ENCODE data around the gene MAP3K14. TPM values are rescaled to one million over a fixed set of nuclear protein-coding genes. Genes with fewer than 3 reads are reported as not detected.

MAP3K14 gene
- total RNA-seq, 2 donors from 2014 or later: 4.6 to 5.5 TPM

GRCh38 chr17:45363498-45363897, 46.7 kb upstream of the MAP3K14 start:
- Histone ChIP-seq H3K9me3 (ENCODE audit: control insufficient read depth, low read length) (no peaks in the 10 kb centered on the region), H3K9ac (ENCODE audit: extremely low read depth, low read length, poor library complexity, severe bottlenecking) (no peak overlapping the region), H3K4me3 (ENCODE audit: low read length) (no peak overlapping the region), H3K36me3 (ENCODE audit: control insufficient read depth, insufficient read depth, low read length) (no peaks in the 10 kb centered on the region), H3K27me3 (ENCODE audit: control insufficient read depth, insufficient read depth, low read length, poor library complexity, severe bottlenecking) (no peaks in the 10 kb centered on the region), H3K27ac (ENCODE audit: low read depth, low read length) (no peak overlapping the region), H3K4me1 (ENCODE audit: control insufficient read depth, insufficient read depth, low read length) (no peaks in the 10 kb centered on the region)
- Mint-ChIP-seq H3K4me1 (peaks cover 7% of the 10 kb centered on the region), H3K27ac (no peak overlapping the region), H3K4me3 (no peak overlapping the region), H3K9me3 (no peaks in the 10 kb centered on the region), H3K27me3 (ENCODE audit: insufficient read depth) (peaks cover 13% of the 10 kb centered on the region), H3K36me3 (ENCODE audit: low read depth) (no peaks in the 10 kb centered on the region)
- peak; percentile 39 for DNase-seq
- no peak for TF ChIP-seq CTCF (conservative IDR thresholded peaks at IDR 0.05)
- 91 to 96% methylated on average over 3 of the region's 3 CpGs for WGBS, 2 experiments (ENCODE audit: insufficient coverage in 1 of 2, insufficient read length in 1 of 2)

GRCh38 chr17:45361976-45362375, 45.2 kb upstream of the MAP3K14 start:
- Mint-ChIP-seq H3K36me3 (ENCODE audit: low read depth) (no peaks in the 10 kb centered on the region), H3K9me3 (no peaks in the 10 kb centered on the region), H3K4me3 (no peak overlapping the region), H3K27ac (no peak overlapping the region), H3K4me1 (peaks cover 7% of the 10 kb centered on the region), H3K27me3 (ENCODE audit: insufficient read depth) (peaks cover 13% of the 10 kb centered on the region)
- Histone ChIP-seq H3K27me3 (ENCODE audit: control insufficient read depth, insufficient read depth, low read length, poor library complexity, severe bottlenecking) (no peaks in the 10 kb centered on the region), H3K4me3 (ENCODE audit: low read length) (no peak overlapping the region), H3K27ac (ENCODE audit: low read depth, low read length) (no peak overlapping the region), H3K36me3 (ENCODE audit: control insufficient read depth, insufficient read depth, low read length) (no peaks in the 10 kb centered on the region), H3K4me1 (ENCODE audit: control insufficient read depth, insufficient read depth, low read length) (no peaks in the 10 kb centered on the region), H3K9ac (ENCODE audit: extremely low read depth, low read length, poor library complexity, severe bottlenecking) (no peak overlapping the region), H3K9me3 (ENCODE audit: control insufficient read depth, low read length) (no peaks in the 10 kb centered on the region)
- TF ChIP-seq CTCF (conservative IDR thresholded peaks at IDR 0.05): no peak
- 87 to 97% methylated on average over 3 to 4 of the region's 4 CpGs for WGBS, 2 experiments (ENCODE audit: insufficient coverage in 1 of 2, insufficient read length in 1 of 2)
- DNase-seq: peak; percentile 37

GRCh38 chr17:45361451-45361850, 44.6 kb upstream of the MAP3K14 start:
- H3K27ac Mint-ChIP-seq: no peak overlapping the region
- no peak overlapping the region for H3K27ac ChIP-seq (ENCODE audit: low read depth, low read length)
- DNase-seq: peak; percentile 32
- no peaks in the 10 kb centered on the region for H3K4me1 ChIP-seq (ENCODE audit: control insufficient read depth, insufficient read depth, low read length)
- peaks cover 13% of the 10 kb centered on the region for H3K27me3 Mint-ChIP-seq (ENCODE audit: insufficient read depth)
- no peak overlapping the region for H3K4me3 Mint-ChIP-seq
- no peak overlapping the region for H3K4me3 ChIP-seq (ENCODE audit: low read length)
- H3K4me1 Mint-ChIP-seq: peaks cover 7% of the 10 kb centered on the region
- no peaks in the 10 kb centered on the region for H3K9me3 Mint-ChIP-seq
- no peaks in the 10 kb centered on the region for H3K27me3 ChIP-seq (ENCODE audit: control insufficient read depth, insufficient read depth, low read length, poor library complexity, severe bottlenecking)
- TF ChIP-seq CTCF (conservative IDR thresholded peaks at IDR 0.05): no peak
- 92% methylated on average over 3 of the region's 3 CpGs; no CpG with 5 or more reads in 1 of the 2 experiments for WGBS, 2 experiments (ENCODE audit: insufficient coverage in 1 of 2, insufficient read length in 1 of 2)
- H3K36me3 Mint-ChIP-seq (ENCODE audit: low read depth): no peaks in the 10 kb centered on the region
- H3K36me3 ChIP-seq (ENCODE audit: control insufficient read depth, insufficient read depth, low read length): no peaks in the 10 kb centered on the region
- no peak overlapping the region for H3K9ac ChIP-seq (ENCODE audit: extremely low read depth, low read length, poor library complexity, severe bottlenecking)
- H3K9me3 ChIP-seq (ENCODE audit: control insufficient read depth, low read length): no peaks in the 10 kb centered on the region
